Pancreas (tissue), 10 donors: Measurements from ENCODE around the gene ARSD. TPM values are rescaled to one million over a fixed set of nuclear protein-coding genes. Genes with fewer than 3 reads are reported as not detected.

ENCODE experiments used
- ATAC-seq, 4 donors: fragments of 200-7000 bp; cut with Tn5 transposase; one replicate each; pipeline versions ENCODE4 v1.8.0 to v1.9.1; 2020; ENCODE audit warnings: mild to moderate bottlenecking in 4 of 4, moderate library complexity in 4 of 4
- DNase-seq, 6 donors: peaks; one replicate each; pipeline ENCODE4 v3.0.0-alpha.2; 2020
- FAIRE-seq: peaks from 2 replicates; lab custom pipeline; 2012; peaks lifted over from hg19 to GRCh38; lab: Jason Lieb, UNC
- H3K27ac ChIP-seq, 4 donors: fragments of 200-600 bp; sonication (generic); 1 replicate in 3 of 4; 2 replicates in 1 of 4; pipeline versions ENCODE4 v1.5.0 to v1.8.0; 2020
- H3K27me3 ChIP-seq, 4 donors: fragments of 200-600 bp; one replicate each; pipeline ENCODE4 v1.8.0; 2021
- H3K36me3 ChIP-seq, 3 donors: fragments of 200-600 bp; sonication (generic) in 1 of 3; one replicate each; pipeline versions ENCODE4 v1.5.0 to v1.8.0; 2020 to 2021
- H3K4me1 ChIP-seq, 3 donors: fragments of 200-600 bp; one replicate each; pipeline ENCODE4 v1.8.0; 2021
- H3K4me3 ChIP-seq, 4 donors: fragments of 200-600 bp; sonication (generic) in 2 of 4; one replicate each; pipeline versions ENCODE4 v1.5.0 to v1.8.0; 2020 to 2021
- H3K9me3 ChIP-seq, 4 donors: fragments of 200-600 bp; one replicate each; pipeline ENCODE4 v1.8.0; 2021
- CTCF ChIP-seq, 4 donors: fragments of 200-600 bp; sonication (generic) in 3 of 4; IDR thresholded peaks; one replicate each; pipeline versions ENCODE4 v1.5.0 to v1.8.0; 2021; ENCODE audit warnings: antibody characterized with exemption in 4 of 4
- WGBS, 2 donors: extraction: QIAGEN DNeasy Blood & Tissue Kit; methylation state at CpG; one replicate each; pipeline ENCODE4 v1.1.7; 2013; 5-methylcytosine and 5-hydroxymethylcytosine counted together
- intact Hi-C, 3 donors: fragments of 100-400 bp; cut with DNase I; formaldehyde crosslinking; loops; one replicate each; pipeline versions ENCODE4 v1.11.1 to v1.14.2; 2022
- polyA plus RNA-seq, 2 donors: library from polyadenylated mRNA; stranded (reverse); fragments of 200-250 nt; gene quantifications; one replicate each; pipeline ENCODE4 v1.2.3, GENCODE V29; 2013
- total RNA-seq, 6 donors: library from RNA; stranded (reverse); fragmentation: NEBNext Ultra II Directional in 4 of 6; extraction: Animal tissue kit (Norgen Biotek cat#: 25700) in 4 of 6; gene quantifications; one replicate each; pipeline versions ENCODE4 v1.2.1 to v1.2.4, GENCODE V29; 2021 to 2023
- donor health status: healthy with polysubstance abuse.
- donor health status: DM: no; HTN: no; CAD: no; lungs with moderate emphysema.
- donor health status: DM: no; HTN: no; CAD: no.
- donor health status: control.
- donor health status: control.
- donor health status: Bipolar disorder and iron deficiency.
- donor health status: DM: yes; HTN: yes; CAD: no.
- donor health status: DM: no; HTN: no; CAD: no.
- donor health status: DM: no; HTN: no; CAD: no.
- donor health status: DM: yes; HTN: yes; CAD: no.

ARSD gene
- total and polyA plus RNA-seq, 8 donors = 17.8 to 67.0 (median 51.4) TPM

DNA sequence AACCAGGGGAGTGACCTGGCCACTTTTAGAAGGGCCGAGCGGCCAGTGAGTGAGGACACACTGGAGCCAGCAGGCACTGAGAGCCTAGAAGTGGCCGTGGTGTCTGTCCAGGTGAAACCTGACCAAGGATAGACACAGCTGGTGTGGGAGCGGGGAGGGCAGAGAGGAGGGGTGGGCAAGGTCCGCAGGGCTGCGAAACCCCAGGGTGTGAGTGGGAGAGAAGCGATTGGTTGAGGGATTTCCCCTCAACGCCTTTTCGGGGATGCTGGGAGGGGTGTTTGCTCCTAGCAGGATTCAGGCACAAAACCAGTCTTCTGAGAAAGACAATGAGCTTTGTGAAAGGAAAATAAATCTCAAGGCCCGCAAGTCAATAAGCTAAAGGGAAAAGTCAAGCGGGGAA is 33.2 kb upstream of the ARSD start:
- intact Hi-C loops = no loop called here
- Histone ChIP-seq H3K4me1 (peaks cover 0 to 19% (median 11%) of the 10 kb centered on the region in 3 donors), H3K9me3 (no peaks in the 10 kb centered on the region), H3K27ac (peak overlapping the region in 3 of 4 donors; percentile 71 to 89 (median 88)), H3K4me3 (peak overlapping the region in 2 of 4 donors; percentile 31 to 35), H3K36me3 (peaks cover 0 to 21% (median 0%) of the 10 kb centered on the region in 3 donors), H3K27me3 (no peaks in the 10 kb centered on the region)
- FAIRE-seq = no peak
- WGBS, 2 donors = 20 to 39% methylated on average over 11 of the region's 11 CpGs
- DNase-seq = peak in 3 of 6 donors; percentile 16 to 34 (median 27)
- peak in 2 of 4 donors; percentile 11 to 36 for ATAC-seq
- TF ChIP-seq CTCF (IDR thresholded peaks at IDR 0.05) = no peak

DNA sequence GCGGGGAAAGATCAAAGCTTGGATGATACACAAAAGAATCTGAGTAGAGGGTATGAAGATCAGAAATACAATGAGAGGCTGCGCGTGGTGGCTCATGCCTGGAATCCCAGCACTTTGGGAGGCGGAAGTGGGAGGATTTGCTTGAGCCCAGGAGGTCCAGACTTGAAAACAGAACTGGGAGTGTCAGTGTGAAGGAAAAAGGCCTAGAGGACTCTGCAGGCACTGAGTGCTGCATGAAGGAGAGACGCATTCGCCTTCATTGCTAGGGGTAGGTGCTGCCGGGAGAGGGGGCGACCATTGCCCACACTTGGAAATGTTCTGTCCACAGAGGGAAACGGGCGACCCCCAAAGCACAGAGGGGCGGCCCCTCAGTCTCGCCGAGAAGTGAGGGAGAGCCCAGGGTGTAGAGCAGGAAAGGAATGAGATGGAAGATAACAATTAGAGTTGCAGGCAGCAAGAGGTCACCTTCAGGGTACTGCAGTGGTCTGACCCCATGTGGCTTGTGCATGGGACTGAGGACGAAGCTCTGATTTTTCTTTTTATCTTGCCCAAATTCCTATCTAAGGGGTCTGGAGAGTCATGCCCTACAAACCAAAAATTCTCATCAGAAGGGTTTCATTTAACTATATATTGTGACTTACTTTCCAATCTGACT is 31.8 kb upstream of the ARSD start:
- H3K9me3 ChIP-seq = no peaks in the 10 kb centered on the region

DNA sequence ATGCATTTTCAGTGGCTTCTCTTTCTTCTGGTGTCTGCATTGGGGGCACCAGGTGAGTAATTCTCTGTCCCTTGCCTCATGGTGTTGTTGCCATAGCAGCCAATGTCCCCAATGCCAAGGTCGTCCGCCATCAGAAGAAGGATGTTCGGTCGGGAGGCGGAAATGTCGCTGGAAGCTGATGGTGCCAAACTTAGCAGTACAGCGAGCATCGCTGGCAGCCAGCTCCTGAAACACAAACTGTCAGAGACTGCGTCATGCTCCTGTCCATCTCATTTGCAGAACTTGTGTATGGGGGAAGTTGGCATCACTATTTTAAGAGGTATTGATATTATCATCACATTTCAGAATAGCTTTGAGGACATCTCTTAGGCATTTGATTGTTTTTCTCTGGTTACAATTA is 29.1 kb upstream of the ARSD start:
- Histone ChIP-seq H3K27ac (no peak overlapping the region), H3K4me1 (no peaks in the 10 kb centered on the region), H3K9me3 (no peaks in the 10 kb centered on the region), H3K27me3 (no peaks in the 10 kb centered on the region), H3K36me3 (peaks cover 0 to 57% (median 4%) of the 10 kb centered on the region in 3 donors), H3K4me3 (no peak overlapping the region)
- WGBS, 2 donors = 84 to 89% methylated on average over 9 of the region's 9 CpGs
- no peak for TF ChIP-seq CTCF (IDR thresholded peaks at IDR 0.05)
- ATAC-seq (no peak), FAIRE-seq (no peak), DNase-seq (no peak)
- intact Hi-C loops = no loop called here

More for the DNA sequence above, 31.8 kb upstream of the ARSD start:
- Histone ChIP-seq H3K4me1 (peaks cover 0 to 9% (median 8%) of the 10 kb centered on the region in 3 donors), H3K27me3 (no peaks in the 10 kb centered on the region), H3K36me3 (peaks cover 0 to 31% (median 0%) of the 10 kb centered on the region in 3 donors), H3K4me3 (no peak overlapping the region), H3K27ac (no peak overlapping the region)
- intact Hi-C loops = no loop called here
- no peak for ATAC-seq
- 89 to 90% methylated on average over 14 of the region's 14 CpGs for WGBS, 2 donors
- DNase-seq = no peak
- no peak for TF ChIP-seq CTCF (IDR thresholded peaks at IDR 0.05)
- FAIRE-seq = no peak

GRCh38 chrX:2955838-2956237 is 26.7 kb upstream of the ARSD start:
- H3K4me1 ChIP-seq = no peaks in the 10 kb centered on the region
- 87 to 95% methylated on average over 4 of the region's 4 CpGs for WGBS, 2 donors
- no peaks in the 10 kb centered on the region for H3K27me3 ChIP-seq
- intact Hi-C loops = no loop called here
- H3K27ac ChIP-seq = no peak overlapping the region
- no peak for TF ChIP-seq CTCF (IDR thresholded peaks at IDR 0.05)
- FAIRE-seq (no peak), ATAC-seq (no peak), DNase-seq (no peak)
- H3K4me3 ChIP-seq = no peak overlapping the region
- H3K36me3 ChIP-seq = peaks cover 6 to 76% (median 8%) of the 10 kb centered on the region in 3 donors
- no peaks in the 10 kb centered on the region for H3K9me3 ChIP-seq

- Histone ChIP-seq H3K4me3 (no peak overlapping the region), H3K27me3 (no peaks in the 10 kb centered on the region), H3K4me1 (no peaks in the 10 kb centered on the region), H3K9me3 (no peaks in the 10 kb centered on the region), H3K27ac (no peak overlapping the region), H3K36me3 (peaks cover 6 to 78% (median 8%) of the 10 kb centered on the region in 3 donors)
- TF ChIP-seq CTCF (IDR thresholded peaks at IDR 0.05) = no peak
- intact Hi-C loops = no loop called here
- 97 to 98% methylated on average over 10 of the region's 10 CpGs for WGBS, 2 donors
- FAIRE-seq (no peak), ATAC-seq (no peak), DNase-seq (no peak)
These were observed 26.1 kb upstream of the ARSD start for GRCh38 chrX:2955281-2955680.
